Muscle of arm (tissue), 12 donors: ENCODE measurements around the gene PDRG1. TPM values are rescaled to one million over a fixed set of nuclear protein-coding genes. Genes with fewer than 3 reads are reported as not detected.
"Not testable (repeated sequence)": the region's sequence is repeated elsewhere in the genome, so short reads cannot be mapped to it uniquely, and the experiment has no call there.

Experiments
- DNase-seq: peaks from one replicate; pipeline ENCODE4 v3.0.0-alpha.2; 2013
- polyA plus RNA-seq, 12 donors: library from polyadenylated mRNA; unstranded; fragments of 120-200 nt; gene quantifications; one replicate each; pipeline ENCODE4 v1.2.1, GENCODE V29; 2013; ENCODE audit not compliant: insufficient read length in 12 of 12

The PDRG1 gene
- polyA plus RNA-seq, 12 donors, result 8.9 to 35.8 (median 15.8) TPM; not detected in 1

- DNase-seq, result no peak
These were observed 18.1 kb downstream of the PDRG1 start for GRCh38 chr20:31933698-31934097.

GRCh38 chr20:31930779-31931178 is 21.1 kb downstream of the PDRG1 start:
- no peak for DNase-seq

- DNase-seq, result not testable (repeated sequence)
These were observed 22.2 kb downstream of the PDRG1 start for GRCh38 chr20:31929631-31930030.

- DNase-seq, result no peak
These were observed 24.2 kb downstream of the PDRG1 start for GRCh38 chr20:31927627-31928159.

GRCh38 chr20:31926493-31926892 is 25.4 kb downstream of the PDRG1 start:
- DNase-seq, result no peak

- DNase-seq, result no peak
These were observed 26.2 kb downstream of the PDRG1 start for GRCh38 chr20:31925631-31926030.

- no peak for DNase-seq
These were observed 27.3 kb downstream of the PDRG1 start for GRCh38 chr20:31924561-31924960.

- no peak for DNase-seq
These were observed 28.2 kb downstream of the PDRG1 start for GRCh38 chr20:31923388-31924331.

GRCh38 chr20:31922588-31922987 is 29.3 kb downstream of the PDRG1 start:
- no peak for DNase-seq

GRCh38 chr20:31922181-31922580 is 29.7 kb downstream of the PDRG1 start:
- DNase-seq, result no peak

- not testable (repeated sequence) for DNase-seq
These were observed 30.4 kb downstream of the PDRG1 start for GRCh38 chr20:31921480-31921879.

- no peak for DNase-seq
These were observed 31.5 kb downstream of the PDRG1 start for GRCh38 chr20:31920275-31920855.

GRCh38 chr20:31919410-31920155 is 32.3 kb downstream of the PDRG1 start:
- no peak for DNase-seq

GRCh38 chr20:31918466-31919105 is 33.3 kb downstream of the PDRG1 start:
- no peak for DNase-seq

GRCh38 chr20:31917962-31918412 is 33.9 kb downstream of the PDRG1 start:
- DNase-seq, result not testable (repeated sequence)

- DNase-seq, result no peak
These were observed 35.1 kb downstream of the PDRG1 start for GRCh38 chr20:31916708-31917107.

- no peak for DNase-seq
These were observed 36.2 kb downstream of the PDRG1 start for GRCh38 chr20:31915491-31916280.

GRCh38 chr20:31914170-31914569 is 37.7 kb downstream of the PDRG1 start:
- DNase-seq, result no peak

- DNase-seq, result no peak
These were observed 38.3 kb downstream of the PDRG1 start for GRCh38 chr20:31913431-31914157.
